Tibial nerve (tissue), 4 donors: ENCODE measurements around the gene ERP27.

Experiments used
- EP300 ChIP-seq, 2 donors: sonication (generic); formaldehyde crosslinking; IDR thresholded peaks; one replicate each; pipeline ENCODE4 v1.6.1; 2017; ENCODE audit warnings: antibody characterized with exemption in 2 of 2, mild to moderate bottlenecking in 1 of 2
- POLR2A ChIP-seq, 2 donors: fragments of 450-650 bp; IDR thresholded peaks; one replicate each; pipeline ENCODE4 v1.6.1; 2017; ENCODE audit warnings: antibody characterized with exemption in 2 of 2, mild to moderate bottlenecking in 2 of 2, moderate library complexity in 2 of 2
- TF ChIP-seq, protein P1 (sequence below), 5 experiments: fragments of 200-600 bp in 3 of 5; fragments of 450-650 bp in 2 of 5; sonication (generic) in 3 of 5; IDR thresholded peaks; one replicate each; pipeline ENCODE4 v1.5.1; 2016 to 2019; ENCODE audit warnings: antibody characterized with exemption in 5 of 5, mild to moderate bottlenecking in 3 of 5, moderate library complexity in 2 of 5

DNA sequence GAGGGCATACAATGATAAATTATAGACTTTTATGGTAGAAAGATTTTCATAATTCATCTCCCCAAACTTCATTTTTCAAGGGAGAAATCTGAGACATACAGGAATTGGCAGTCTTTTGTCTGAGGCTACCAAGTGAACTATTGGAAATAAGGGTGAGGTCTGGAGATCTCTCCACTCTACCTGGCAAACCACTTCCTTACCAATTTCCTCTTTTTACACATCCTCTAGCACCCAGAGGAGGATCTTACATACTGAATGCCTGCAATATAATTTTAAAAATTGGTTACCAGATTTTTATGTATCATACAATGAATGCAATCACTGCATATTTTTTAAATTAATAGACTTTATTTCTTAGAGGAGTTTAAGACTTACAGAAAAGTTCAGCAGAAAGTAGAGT lies 41.1 kb upstream of the ERP27 start:
- TF ChIP-seq, protein P1, sequence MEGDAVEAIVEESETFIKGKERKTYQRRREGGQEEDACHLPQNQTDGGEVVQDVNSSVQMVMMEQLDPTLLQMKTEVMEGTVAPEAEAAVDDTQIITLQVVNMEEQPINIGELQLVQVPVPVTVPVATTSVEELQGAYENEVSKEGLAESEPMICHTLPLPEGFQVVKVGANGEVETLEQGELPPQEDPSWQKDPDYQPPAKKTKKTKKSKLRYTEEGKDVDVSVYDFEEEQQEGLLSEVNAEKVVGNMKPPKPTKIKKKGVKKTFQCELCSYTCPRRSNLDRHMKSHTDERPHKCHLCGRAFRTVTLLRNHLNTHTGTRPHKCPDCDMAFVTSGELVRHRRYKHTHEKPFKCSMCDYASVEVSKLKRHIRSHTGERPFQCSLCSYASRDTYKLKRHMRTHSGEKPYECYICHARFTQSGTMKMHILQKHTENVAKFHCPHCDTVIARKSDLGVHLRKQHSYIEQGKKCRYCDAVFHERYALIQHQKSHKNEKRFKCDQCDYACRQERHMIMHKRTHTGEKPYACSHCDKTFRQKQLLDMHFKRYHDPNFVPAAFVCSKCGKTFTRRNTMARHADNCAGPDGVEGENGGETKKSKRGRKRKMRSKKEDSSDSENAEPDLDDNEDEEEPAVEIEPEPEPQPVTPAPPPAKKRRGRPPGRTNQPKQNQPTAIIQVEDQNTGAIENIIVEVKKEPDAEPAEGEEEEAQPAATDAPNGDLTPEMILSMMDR (IDR thresholded peaks at IDR 0.05): no peak
- TF ChIP-seq POLR2A (IDR thresholded peaks at IDR 0.05) (no peak), EP300 (IDR thresholded peaks at IDR 0.05) (no peak)
